OCI-LY3 (cell line): ENCODE results near the gene HMX3.

Source experiments
- CTCF ChIP-seq: fragments of 200-600, 300-600 bp; sonication (generic); IDR thresholded peaks from 2 replicates; pipeline ENCODE4 v1.5.1; 2014; ENCODE audit warnings: antibody characterized with exemption, low read length, low read depth
- EZH2phosphoT487 ChIP-seq: fragments of 200-600 bp; shearing (Covaris generic); IDR thresholded peaks from 2 replicates; pipeline ENCODE4 v1.6.1; 2018; ENCODE audit warnings: antibody characterized with exemption, mixed run types, low read depth

GRCh38 chr10:123160311-123160980 lies 24.7 kb downstream of the HMX3 start:
- TF ChIP-seq CTCF = no peak
- no peak for TF ChIP-seq EZH2phosphoT487
